ENCODE measurements around the gene KCTD3.

KCTD3 gene

GRCh38 chr1:215566556-215567490 is at the start of gene KCTD3:
KCTD3 (plus strand) TSS chr1:215567304; CDS start chr1:215567686, 382 bp downstream.
- in situ Hi-C loops (cut with HindIII; ENCODE audit: low sequenced_read_pairs): no loop called here

- in situ Hi-C loops (cut with HindIII; ENCODE audit: low sequenced_read_pairs): no loop called here
Measured at GRCh38 chr1:215517441-215517891, 49.6 kb upstream of the KCTD3 start.

DNA sequence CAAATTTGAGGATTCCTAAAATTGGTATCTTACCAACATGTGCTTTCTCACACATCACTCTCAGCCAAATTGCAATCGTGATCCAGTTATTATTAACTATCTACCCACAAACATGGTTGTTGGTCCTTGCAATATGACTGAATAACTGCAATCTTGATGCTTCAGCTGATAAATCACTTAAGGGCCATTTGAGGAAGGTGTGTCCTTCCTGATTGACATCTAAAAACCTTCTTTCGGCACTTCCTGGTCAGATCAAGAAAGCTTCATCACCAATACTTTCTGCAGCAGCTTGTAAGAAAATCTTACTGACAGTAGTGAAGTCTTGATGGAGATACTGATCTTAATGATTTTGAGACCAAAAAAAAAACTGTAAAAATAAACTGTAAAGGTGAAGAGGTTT is 48.5 kb upstream of the KCTD3 start:
- in situ Hi-C loops (cut with HindIII; ENCODE audit: low sequenced_read_pairs): no loop called here

DNA sequence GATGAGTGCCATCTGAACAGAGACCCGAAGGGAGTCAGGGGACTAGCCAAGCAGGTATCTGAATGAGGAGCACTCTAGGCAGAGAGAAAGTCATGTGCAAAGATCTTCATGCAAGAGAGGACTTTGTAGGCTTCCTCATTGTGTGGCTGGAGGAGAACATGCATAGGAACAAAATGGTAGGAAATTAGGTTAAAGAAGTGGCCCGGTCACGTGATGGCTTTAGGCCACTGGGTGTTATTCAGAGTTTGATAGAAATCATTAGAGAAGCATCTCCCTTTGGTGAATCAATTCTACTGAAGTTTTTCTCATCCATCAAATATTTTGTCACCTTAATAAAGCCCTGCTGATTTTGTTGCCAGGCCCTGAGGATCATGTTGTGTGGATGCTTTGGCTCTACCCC is 45.8 kb upstream of the KCTD3 start:
- in situ Hi-C loops (cut with HindIII; ENCODE audit: low sequenced_read_pairs): no loop called here

DNA sequence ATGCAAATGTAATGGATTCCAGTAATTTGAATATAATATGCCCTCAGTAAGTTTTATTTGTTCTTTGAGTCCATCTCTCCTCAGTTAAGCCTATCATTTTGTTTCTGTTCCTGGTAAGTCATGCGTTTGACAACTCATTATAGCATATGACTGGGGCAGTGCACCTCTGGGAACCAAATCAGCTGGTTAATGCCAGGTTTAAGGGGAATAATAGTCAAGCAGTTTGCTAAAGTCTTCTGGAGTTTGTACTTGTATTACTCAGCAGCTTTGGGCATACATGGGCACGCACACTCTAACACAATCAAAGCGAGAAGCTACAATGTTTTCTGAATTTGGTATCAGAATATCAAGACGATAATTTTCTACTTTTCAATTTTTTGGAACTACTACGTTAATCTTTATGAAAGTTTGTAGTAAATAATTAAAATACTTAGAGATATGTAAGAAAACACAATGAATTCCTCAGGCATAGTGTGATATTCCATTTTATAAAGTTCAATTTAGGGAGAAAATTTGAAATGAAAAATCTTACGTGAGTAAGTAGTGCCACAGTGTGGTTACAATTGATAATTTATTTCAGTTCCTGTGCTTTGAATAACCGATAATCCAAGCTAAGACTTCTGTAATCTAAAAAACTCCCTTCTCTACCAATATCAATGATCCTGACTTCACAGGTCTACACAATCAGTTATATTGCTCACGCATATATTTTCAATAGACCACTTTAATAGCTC is 43.8 kb upstream of the KCTD3 start:
- in situ Hi-C loops (cut with HindIII; ENCODE audit: low sequenced_read_pairs): no loop called here

DNA sequence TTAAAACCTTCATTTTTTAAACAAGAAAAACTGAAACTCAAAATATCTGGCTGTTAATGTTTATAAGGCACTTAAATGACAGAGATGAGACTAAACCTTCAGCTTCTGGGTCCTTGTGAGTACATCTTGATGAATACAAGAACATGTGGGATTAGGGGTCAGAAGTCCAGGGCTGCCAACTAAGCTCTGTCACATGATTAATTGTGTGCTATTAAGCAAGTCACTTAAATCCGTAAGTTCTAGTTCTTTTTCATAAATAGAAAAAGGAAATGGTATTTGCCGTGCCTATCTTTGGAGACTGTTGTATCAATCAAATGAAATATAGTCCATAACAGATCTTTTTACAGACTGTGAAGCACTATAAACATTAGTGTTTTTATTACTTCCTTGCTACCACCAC is 43.2 kb upstream of the KCTD3 start:
- in situ Hi-C loops (cut with HindIII; ENCODE audit: low sequenced_read_pairs): no loop called here

- in situ Hi-C loops (cut with HindIII; ENCODE audit: low sequenced_read_pairs): loop anchor here (25.0 kb wide), 1 partner anchor 1214 kb away; no protein-coding TSS in a partner anchor
Measured at GRCh38 chr1:215526147-215526845, 40.8 kb upstream of the KCTD3 start.

GRCh38 chr1:215526846-215527151 is 40.3 kb upstream of the KCTD3 start:
- in situ Hi-C loops (cut with HindIII; ENCODE audit: low sequenced_read_pairs): loop anchor here (25.0 kb wide), 1 partner anchor 1214 kb away; no protein-coding TSS in a partner anchor

DNA sequence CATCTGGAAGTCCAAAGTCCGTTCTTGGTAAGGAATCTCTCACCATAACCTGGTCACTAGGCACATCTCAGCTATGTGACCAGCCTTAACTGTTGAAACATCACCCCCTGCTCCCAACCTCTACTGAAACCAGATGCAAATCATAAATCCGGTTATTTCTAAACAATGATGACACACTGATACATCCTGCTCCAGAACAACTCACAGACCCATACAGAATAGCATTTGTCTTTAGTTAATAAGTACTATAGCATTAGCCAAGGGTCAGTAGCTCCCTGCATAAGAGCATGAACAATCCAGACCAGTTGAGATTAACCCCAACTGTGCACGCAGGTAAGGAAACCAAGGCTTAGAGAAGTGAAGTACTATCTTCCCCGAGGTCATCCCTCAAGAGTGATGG is 38.0 kb upstream of the KCTD3 start:
- in situ Hi-C loops (cut with HindIII; ENCODE audit: low sequenced_read_pairs): loop anchor here (25.0 kb wide), 1 partner anchor 1217 kb away; no protein-coding TSS in a partner anchor

- in situ Hi-C loops (cut with HindIII; ENCODE audit: low sequenced_read_pairs): loop anchor here (25.0 kb wide), 1 partner anchor 1217 kb away; no protein-coding TSS in a partner anchor
Measured at GRCh38 chr1:215529571-215529970, 37.5 kb upstream of the KCTD3 start.

GRCh38 chr1:215530401-215530984 is 36.6 kb upstream of the KCTD3 start:
- in situ Hi-C loops (cut with HindIII; ENCODE audit: low sequenced_read_pairs): loop anchor here (25.0 kb wide), 1 partner anchor 1218 kb away; no protein-coding TSS in a partner anchor

DNA sequence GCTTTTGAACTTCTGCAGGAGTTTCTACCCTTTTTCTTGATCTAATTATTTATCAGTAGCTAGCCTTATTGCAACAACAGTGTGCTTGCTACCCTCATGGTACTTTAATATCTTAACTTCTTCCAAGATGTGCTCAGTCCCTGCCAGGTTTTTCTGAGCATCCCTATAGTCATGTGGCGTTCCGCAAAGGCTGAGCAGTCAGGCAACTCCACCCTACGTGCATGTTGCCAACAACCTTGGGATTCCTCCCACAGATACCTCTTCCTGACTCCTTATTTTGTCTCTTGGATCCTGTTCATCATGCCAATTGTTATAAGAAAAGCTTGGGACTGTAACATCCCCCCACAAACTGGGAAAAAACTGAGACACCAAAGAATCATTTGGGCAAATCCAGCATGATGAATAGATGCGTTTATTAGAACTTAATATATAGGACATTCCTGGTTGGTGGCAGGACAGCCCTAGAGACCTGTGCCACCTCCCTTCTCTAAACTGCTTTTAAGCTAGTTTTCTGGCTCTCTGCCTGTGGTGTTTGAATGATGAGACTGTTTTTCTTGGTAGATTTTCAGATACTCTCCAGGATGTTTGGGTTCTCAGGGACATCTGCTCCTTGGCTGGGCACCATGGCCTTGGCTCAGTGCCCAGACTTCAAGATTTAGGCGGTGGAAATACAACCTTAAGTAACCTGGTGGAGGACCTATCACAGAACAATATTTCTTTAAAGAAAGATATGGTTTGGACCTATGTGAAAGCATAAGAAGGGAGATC is 27.1 kb upstream of the KCTD3 start:
- in situ Hi-C loops (cut with HindIII; ENCODE audit: low sequenced_read_pairs): loop anchor here (25.0 kb wide), 1 partner anchor 1228 kb away; no protein-coding TSS in a partner anchor

GRCh38 chr1:215542301-215542700 is 24.8 kb upstream of the KCTD3 start:
- in situ Hi-C loops (cut with HindIII; ENCODE audit: low sequenced_read_pairs): loop anchor here (25.0 kb wide), 1 partner anchor 1230 kb away; no protein-coding TSS in a partner anchor

- in situ Hi-C loops (cut with HindIII; ENCODE audit: low sequenced_read_pairs): loop anchor here (25.0 kb wide), 1 partner anchor 1231 kb away; no protein-coding TSS in a partner anchor
Measured at GRCh38 chr1:215543191-215543606, 23.9 kb upstream of the KCTD3 start.

DNA sequence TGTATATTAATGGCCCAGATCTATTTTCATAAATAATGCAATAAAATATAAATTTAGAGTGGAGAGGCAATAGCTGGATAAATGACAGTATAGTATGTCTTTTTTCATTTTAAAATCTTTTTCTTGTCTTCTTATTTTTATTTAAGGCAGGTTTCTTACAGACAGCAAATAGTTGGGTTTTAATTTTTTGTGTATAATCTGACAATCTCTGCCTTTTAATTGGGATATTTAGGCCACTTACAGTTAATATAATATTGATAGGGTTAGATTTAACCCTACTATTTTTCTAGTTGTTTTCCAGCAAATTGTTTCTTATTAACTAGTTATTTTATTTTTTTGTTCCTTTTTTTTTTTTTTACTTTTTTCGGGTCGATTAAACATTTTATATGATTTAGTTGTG is 23.3 kb upstream of the KCTD3 start:
- in situ Hi-C loops (cut with HindIII; ENCODE audit: low sequenced_read_pairs): loop anchor here (25.0 kb wide), 1 partner anchor 1232 kb away; no protein-coding TSS in a partner anchor

DNA sequence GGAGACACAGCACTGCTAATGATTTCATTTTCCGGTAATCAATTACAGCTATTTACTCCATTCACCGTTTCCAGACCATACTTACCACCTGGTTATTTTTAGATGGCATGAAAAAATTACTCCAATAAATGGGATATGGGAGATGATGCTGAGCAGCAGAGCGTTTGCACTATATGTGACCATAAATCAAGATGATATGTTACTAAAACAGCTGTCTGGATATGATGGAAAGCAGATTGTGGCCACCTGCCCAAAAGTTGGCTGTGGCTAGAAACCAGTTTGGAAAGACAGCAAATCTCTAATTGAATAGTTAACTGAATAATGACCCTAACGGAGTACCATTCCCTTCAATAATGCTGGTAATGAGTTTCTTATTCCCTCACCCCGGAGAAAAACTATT is 22.5 kb upstream of the KCTD3 start:
- in situ Hi-C loops (cut with HindIII; ENCODE audit: low sequenced_read_pairs): loop anchor here (25.0 kb wide), 1 partner anchor 1232 kb away; no protein-coding TSS in a partner anchor

- in situ Hi-C loops (cut with HindIII; ENCODE audit: low sequenced_read_pairs): loop anchor here (25.0 kb wide), 1 partner anchor 1233 kb away; no protein-coding TSS in a partner anchor
Measured at GRCh38 chr1:215545096-215545495, 22.0 kb upstream of the KCTD3 start.

- in situ Hi-C loops (cut with HindIII; ENCODE audit: low sequenced_read_pairs): loop anchor here (25.0 kb wide), 1 partner anchor 1235 kb away; no protein-coding TSS in a partner anchor
Measured at GRCh38 chr1:215547011-215547410, 20.1 kb upstream of the KCTD3 start.

DNA sequence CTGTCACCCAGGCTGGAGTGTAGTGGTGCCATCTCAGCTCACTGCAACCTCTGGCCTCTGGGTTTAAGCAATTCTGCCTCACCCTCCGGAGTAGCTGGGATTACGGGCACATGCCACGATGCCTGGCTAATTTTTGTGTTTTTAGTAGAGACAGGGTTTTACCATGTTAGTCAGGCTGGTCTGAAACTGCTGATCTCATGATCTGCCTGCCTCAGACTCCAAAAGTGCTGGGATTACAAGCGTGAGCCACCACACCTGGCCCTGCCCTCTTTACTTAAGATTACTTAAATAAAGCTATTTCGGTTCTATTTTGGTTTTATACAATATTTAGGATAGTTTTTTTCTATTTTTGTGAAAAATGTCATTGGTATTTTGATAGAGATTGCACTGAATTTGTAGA is 15.3 kb upstream of the KCTD3 start:
- in situ Hi-C loops (cut with HindIII; ENCODE audit: low sequenced_read_pairs): no loop called here
